Measurements from ENCODE around the gene RFPL2. TPM values are rescaled to one million over a fixed set of nuclear protein-coding genes. Genes with fewer than 3 reads are reported as not detected.

Gene RFPL2
- total and polyA plus RNA-seq, 7 donors = not detected

GRCh38 chr22:32233091-32233490, 28.2 kb upstream of the RFPL2 start:
- no peaks in the 10 kb centered on the region for H3K4me1 ChIP-seq
- TF ChIP-seq POLR2A (IDR thresholded peaks at IDR 0.05) (no peak), POLR2AphosphoS5 (IDR thresholded peaks at IDR 0.05) (no peak), EP300 (IDR thresholded peaks at IDR 0.05) (no peak), CTCF (IDR thresholded peaks at IDR 0.05) (no peak)
- H3K27me3 ChIP-seq = no peaks in the 10 kb centered on the region
- no peaks in the 10 kb centered on the region for H3K36me3 ChIP-seq
- H3K27ac ChIP-seq = no peak overlapping the region
- no peak for DNase-seq
- no peaks in the 10 kb centered on the region for H3K9me3 ChIP-seq
- intact Hi-C loops (cut with DNase I) = no loop called here
- 87 to 91% methylated on average over 5 of the region's 5 CpGs for WGBS, 2 donors
- H3K4me3 ChIP-seq = no peak overlapping the region

GRCh38 chr22:32232191-32232830, 27.4 kb upstream of the RFPL2 start:
- WGBS, 2 donors = 61 to 82% methylated on average over 5 of the region's 5 CpGs
- H3K27me3 ChIP-seq = no peaks in the 10 kb centered on the region
- H3K36me3 ChIP-seq = no peaks in the 10 kb centered on the region
- no peak for DNase-seq
- TF ChIP-seq POLR2A (IDR thresholded peaks at IDR 0.05) = no peak
- TF ChIP-seq EP300 (IDR thresholded peaks at IDR 0.05) = no peak
- TF ChIP-seq POLR2AphosphoS5 (IDR thresholded peaks at IDR 0.05) = no peak
- TF ChIP-seq CTCF (IDR thresholded peaks at IDR 0.05) = no peak
- H3K27ac ChIP-seq = no peak overlapping the region
- intact Hi-C loops (cut with DNase I) = no loop called here
- H3K4me3 ChIP-seq = no peak overlapping the region
- no peaks in the 10 kb centered on the region for H3K4me1 ChIP-seq
- H3K9me3 ChIP-seq = no peaks in the 10 kb centered on the region

- WGBS, 2 donors = 66 to 71% methylated on average over 7 of the region's 7 CpGs
- intact Hi-C loops (cut with DNase I) = no loop called here
- no peak for TF ChIP-seq POLR2A (IDR thresholded peaks at IDR 0.05)
- TF ChIP-seq POLR2AphosphoS5 (IDR thresholded peaks at IDR 0.05) = no peak
- TF ChIP-seq EP300 (IDR thresholded peaks at IDR 0.05) = no peak
- no peak for TF ChIP-seq CTCF (IDR thresholded peaks at IDR 0.05)
These were observed 21.6 kb upstream of the RFPL2 start for GRCh38 chr22:32226326-32227104.

GRCh38 chr22:32222991-32223390, 18.1 kb upstream of the RFPL2 start:
- no peak overlapping the region for H3K4me3 ChIP-seq
- 72 to 85% methylated on average over 1 of the region's 1 CpG for WGBS, 2 donors
- intact Hi-C loops (cut with DNase I) = no loop called here
- H3K4me1 ChIP-seq = no peaks in the 10 kb centered on the region
- H3K36me3 ChIP-seq = no peaks in the 10 kb centered on the region
- DNase-seq = no peak
- H3K9me3 ChIP-seq = no peaks in the 10 kb centered on the region
- H3K27me3 ChIP-seq = peaks cover 0 to 2% (median 0%) of the 10 kb centered on the region in 3 donors
- no peak overlapping the region for H3K27ac ChIP-seq
- TF ChIP-seq EP300 (IDR thresholded peaks at IDR 0.05) (no peak), POLR2A (IDR thresholded peaks at IDR 0.05) (no peak), CTCF (IDR thresholded peaks at IDR 0.05) (no peak), POLR2AphosphoS5 (IDR thresholded peaks at IDR 0.05) (no peak)

More at GRCh38 chr22:32226326-32227104, 21.6 kb upstream of the RFPL2 start:
- Histone ChIP-seq H3K27me3 (peaks cover 0 to 2% (median 0%) of the 10 kb centered on the region in 3 donors), H3K4me3 (no peak overlapping the region), H3K36me3 (no peaks in the 10 kb centered on the region), H3K27ac (no peak overlapping the region), H3K9me3 (no peaks in the 10 kb centered on the region), H3K4me1 (no peaks in the 10 kb centered on the region)
- DNase-seq = no peak

Data from sigmoid colon (tissue), 7 donors.